Measurements from ENCODE around the gene VSIR. TPM values are rescaled to one million over a fixed set of nuclear protein-coding genes. Genes with fewer than 3 reads are reported as not detected.

The VSIR gene
- polyA plus RNA-seq, 1 experiment: 169 TPM

DNA sequence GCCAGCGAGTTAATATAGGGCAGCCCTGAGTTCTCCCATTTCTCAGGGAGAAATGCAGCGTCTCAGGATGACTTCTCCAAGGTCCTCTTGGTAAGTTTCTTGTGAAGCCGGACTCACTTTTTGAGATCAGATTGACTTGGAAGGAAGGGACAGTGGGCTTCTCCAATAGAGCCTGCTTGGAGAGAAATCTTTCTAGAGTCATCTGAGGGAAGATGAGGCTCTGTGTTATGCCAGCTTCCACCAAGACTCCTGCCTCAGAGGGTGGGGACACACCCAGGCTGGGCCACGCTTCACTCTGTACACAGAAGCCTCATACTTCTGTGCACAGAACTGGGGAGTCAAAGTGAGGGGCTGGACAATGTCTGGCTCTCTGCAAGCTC, 59.3 kb downstream of the VSIR start:
- ChIA-PET POLR2A (no interaction called here), CTCF (interaction anchor here (0.7 to 3.6 kb wide), 9 partner anchors 12 to 182 kb away, joined by 3 to 21 read pairs (median 5); partner anchors contain the start of gene VSIR)
- H3K36me3 ChIP-seq (ENCODE audit: control insufficient read depth, insufficient read depth, low read length): no peaks in the 10 kb centered on the region
- TF ChIP-seq, protein P1, sequence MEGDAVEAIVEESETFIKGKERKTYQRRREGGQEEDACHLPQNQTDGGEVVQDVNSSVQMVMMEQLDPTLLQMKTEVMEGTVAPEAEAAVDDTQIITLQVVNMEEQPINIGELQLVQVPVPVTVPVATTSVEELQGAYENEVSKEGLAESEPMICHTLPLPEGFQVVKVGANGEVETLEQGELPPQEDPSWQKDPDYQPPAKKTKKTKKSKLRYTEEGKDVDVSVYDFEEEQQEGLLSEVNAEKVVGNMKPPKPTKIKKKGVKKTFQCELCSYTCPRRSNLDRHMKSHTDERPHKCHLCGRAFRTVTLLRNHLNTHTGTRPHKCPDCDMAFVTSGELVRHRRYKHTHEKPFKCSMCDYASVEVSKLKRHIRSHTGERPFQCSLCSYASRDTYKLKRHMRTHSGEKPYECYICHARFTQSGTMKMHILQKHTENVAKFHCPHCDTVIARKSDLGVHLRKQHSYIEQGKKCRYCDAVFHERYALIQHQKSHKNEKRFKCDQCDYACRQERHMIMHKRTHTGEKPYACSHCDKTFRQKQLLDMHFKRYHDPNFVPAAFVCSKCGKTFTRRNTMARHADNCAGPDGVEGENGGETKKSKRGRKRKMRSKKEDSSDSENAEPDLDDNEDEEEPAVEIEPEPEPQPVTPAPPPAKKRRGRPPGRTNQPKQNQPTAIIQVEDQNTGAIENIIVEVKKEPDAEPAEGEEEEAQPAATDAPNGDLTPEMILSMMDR (IDR thresholded peaks at IDR 0.05; ENCODE audit: insufficient read depth, low read depth, low read length): no peak
- H3K4me3 ChIP-seq (ENCODE audit: low read depth, low read length): no peak overlapping the region
- no peaks in the 10 kb centered on the region for H3K27me3 ChIP-seq (ENCODE audit: control insufficient read depth, insufficient read depth, low read length)
- no peak for DNase-seq (ENCODE audit: low read depth)

DNA sequence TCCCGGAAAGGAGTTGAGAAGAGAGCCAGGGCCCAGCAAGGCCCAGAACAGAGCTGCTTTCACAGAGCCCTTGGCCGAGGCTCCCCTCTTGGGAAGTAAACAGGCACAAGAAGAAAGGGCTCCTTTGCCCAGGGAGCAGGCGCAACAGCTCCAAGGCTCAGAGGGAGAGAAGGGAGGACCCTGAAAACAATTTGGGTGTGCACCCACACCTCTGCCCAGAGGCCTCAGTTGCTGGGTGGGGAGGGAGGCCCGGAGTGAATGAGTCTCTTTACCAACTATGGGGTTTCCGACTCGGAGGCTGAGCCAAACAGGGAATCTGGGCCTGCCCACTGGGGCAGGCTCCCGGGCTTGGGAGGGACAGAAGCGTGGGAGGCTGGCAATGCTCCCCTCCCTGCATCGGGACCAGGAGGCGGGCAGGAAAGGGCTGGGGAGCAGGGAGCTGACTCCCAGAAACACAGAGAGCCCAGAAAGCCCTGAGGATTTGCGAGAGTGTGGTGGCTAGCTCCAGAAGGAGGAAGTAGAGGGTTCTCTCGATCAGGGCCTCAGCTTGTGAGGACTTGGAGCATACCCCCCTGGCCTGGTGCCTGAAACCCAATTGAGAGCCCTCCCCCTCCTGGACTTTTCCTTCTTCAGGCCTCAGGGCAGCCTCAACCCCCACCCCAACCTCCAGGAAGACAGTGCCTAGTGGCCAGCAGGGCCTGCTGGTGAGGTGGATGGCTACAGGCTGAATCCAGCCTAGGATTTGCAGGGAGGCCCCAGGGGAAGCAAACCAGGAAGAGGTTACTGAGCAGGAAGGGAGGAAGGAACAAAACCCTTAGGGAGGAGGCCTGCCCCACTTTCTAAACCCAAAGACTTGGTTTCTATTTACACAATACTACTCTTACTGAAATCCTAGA, 59.9 kb downstream of the VSIR start:
- Histone ChIP-seq H3K36me3 (ENCODE audit: control insufficient read depth, insufficient read depth, low read length) (no peaks in the 10 kb centered on the region), H3K27me3 (ENCODE audit: control insufficient read depth, insufficient read depth, low read length) (no peaks in the 10 kb centered on the region), H3K4me3 (ENCODE audit: low read depth, low read length) (no peak overlapping the region)
- ChIA-PET CTCF (interaction anchor here (0.6 to 3.6 kb wide), 10 partner anchors 11 to 183 kb away, joined by 3 to 21 read pairs (median 3); partner anchors contain the start of gene VSIR), POLR2A (no interaction called here)
- TF ChIP-seq, protein P1 (IDR thresholded peaks at IDR 0.05; ENCODE audit: insufficient read depth, low read depth, low read length): peak; percentile 64
- DNase-seq (ENCODE audit: low read depth): peak; percentile 73

DNA sequence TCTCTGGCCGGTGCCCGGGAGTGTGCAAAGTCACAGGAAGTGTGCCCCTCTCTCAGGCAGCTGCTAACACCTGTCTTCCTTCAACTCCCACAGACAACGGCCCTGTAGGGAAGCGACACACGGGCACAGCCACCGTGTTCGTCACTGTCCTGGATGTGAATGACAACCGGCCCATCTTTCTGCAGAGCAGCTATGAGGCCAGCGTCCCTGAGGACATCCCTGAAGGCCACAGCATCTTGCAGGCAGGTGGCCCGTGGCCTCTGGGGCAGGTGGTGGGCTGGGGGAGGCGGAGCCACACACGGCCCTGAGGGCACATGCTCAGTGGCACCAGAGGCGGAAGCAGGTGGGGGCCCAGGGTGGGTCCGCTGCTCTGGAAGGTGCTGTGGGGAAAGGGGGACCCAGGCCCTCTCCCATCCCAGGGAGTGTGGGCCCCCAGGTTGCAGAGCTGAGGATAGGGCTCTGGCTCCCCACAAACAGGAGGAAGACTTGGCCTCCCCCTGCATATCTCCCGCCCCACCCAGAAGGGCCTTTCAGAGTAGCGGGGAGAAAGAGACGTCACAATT, 60.7 kb downstream of the VSIR start:
- Histone ChIP-seq H3K36me3 (ENCODE audit: control insufficient read depth, insufficient read depth, low read length) (no peaks in the 10 kb centered on the region), H3K4me3 (ENCODE audit: low read depth, low read length) (no peak overlapping the region), H3K27me3 (ENCODE audit: control insufficient read depth, insufficient read depth, low read length) (no peaks in the 10 kb centered on the region)
- ChIA-PET CTCF (interaction anchor here (0.6 to 3.6 kb wide), 9 partner anchors 11 to 184 kb away, joined by 3 to 21 read pairs (median 3); partner anchors contain the start of gene VSIR), POLR2A (no interaction called here)
- no peak for DNase-seq (ENCODE audit: low read depth)
- TF ChIP-seq, protein P1 (IDR thresholded peaks at IDR 0.05; ENCODE audit: insufficient read depth, low read depth, low read length): no peak

DNA sequence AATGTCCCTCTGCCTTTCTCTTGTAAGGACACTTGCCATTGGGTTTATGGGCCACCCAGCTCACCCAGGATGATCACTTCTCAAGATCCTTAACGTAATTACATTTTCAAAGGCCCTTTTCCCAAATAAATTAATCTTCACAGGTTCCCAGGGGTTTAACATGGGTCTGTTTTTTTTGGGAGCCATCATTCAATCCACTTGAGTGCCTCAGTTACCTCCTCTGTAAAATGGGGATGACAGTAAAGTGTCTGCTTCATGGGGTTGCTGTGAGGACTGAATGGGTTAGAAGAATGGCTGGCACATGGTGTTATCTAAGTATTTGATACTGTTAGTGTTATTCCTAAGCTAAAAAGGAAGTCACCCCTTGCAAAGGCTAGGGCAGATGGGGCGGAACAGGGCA, 61.1 kb downstream of the VSIR start:
- H3K36me3 ChIP-seq (ENCODE audit: control insufficient read depth, insufficient read depth, low read length): no peaks in the 10 kb centered on the region
- ChIA-PET POLR2A (no interaction called here), CTCF (interaction anchor here (0.9 to 3.6 kb wide), 7 partner anchors 11 to 100 kb away, joined by 3 to 21 read pairs (median 5); partner anchors contain the start of gene VSIR)
- H3K27me3 ChIP-seq (ENCODE audit: control insufficient read depth, insufficient read depth, low read length): no peaks in the 10 kb centered on the region
- H3K4me3 ChIP-seq (ENCODE audit: low read depth, low read length): no peak overlapping the region
- TF ChIP-seq, protein P1 (IDR thresholded peaks at IDR 0.05; ENCODE audit: insufficient read depth, low read depth, low read length): no peak
- DNase-seq (ENCODE audit: low read depth): no peak

DNA sequence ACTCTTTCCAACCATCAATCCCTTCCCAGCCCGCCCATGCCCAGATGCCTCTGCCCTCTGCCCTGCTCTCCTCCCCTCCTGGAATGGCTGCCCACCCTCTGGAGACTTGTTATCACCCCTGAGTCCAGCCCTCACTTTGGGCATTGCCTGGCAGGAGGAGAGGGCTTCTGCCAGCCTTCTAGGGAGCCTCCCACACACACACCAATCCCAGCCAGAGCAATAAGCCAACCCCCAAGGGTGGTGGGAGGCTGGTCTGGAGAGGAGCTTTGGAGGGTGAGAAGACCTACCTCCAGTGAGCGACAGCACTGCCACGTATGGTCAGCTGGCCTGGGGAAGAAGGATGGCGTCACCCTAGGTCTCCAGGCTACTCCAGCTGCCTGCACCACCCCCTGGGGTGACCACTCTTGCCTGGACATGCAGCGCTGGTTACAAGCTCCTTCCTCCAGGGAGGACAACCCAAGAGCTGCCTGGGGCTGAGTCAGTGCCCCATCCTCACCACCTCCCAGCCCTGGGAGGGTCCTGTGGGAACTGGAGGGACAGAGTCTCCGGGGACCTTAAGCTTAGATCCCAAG, 62.2 kb downstream of the VSIR start:
- TF ChIP-seq, protein P1 (IDR thresholded peaks at IDR 0.05; ENCODE audit: insufficient read depth, low read depth, low read length): no peak
- ChIA-PET POLR2A (no interaction called here), CTCF (interaction anchor here (1.0 to 2.0 kb wide), 4 partner anchors 10 to 101 kb away, joined by 4 to 6 read pairs (median 4); partner anchors contain the start of gene VSIR)
- no peak overlapping the region for H3K4me3 ChIP-seq (ENCODE audit: low read depth, low read length)
- no peaks in the 10 kb centered on the region for H3K27me3 ChIP-seq (ENCODE audit: control insufficient read depth, insufficient read depth, low read length)
- no peaks in the 10 kb centered on the region for H3K36me3 ChIP-seq (ENCODE audit: control insufficient read depth, insufficient read depth, low read length)
- DNase-seq (ENCODE audit: low read depth): no peak
